Astrocyte of the spinal cord (primary cell): ENCODE results near the gene TTLL11.

ENCODE experiments used
- DNase-seq: peaks from one replicate; pipeline ENCODE4 v3.0.0; 2011; ENCODE audit warnings: low read depth, low spot score
- H3K4me3 ChIP-seq: 2 replicates; pipeline ENCODE4 v1.5.1; 2011; ENCODE audit warnings: low read depth, mild to moderate bottlenecking, low read length, moderate library complexity
- in situ Hi-C: cut with HindIII; loops from 2 replicates; pipeline ENCODE4 v1.10.0; 2017; ENCODE audit warnings: low sequenced_read_pairs
- TF ChIP-seq, protein P1 (sequence below): IDR thresholded peaks from 2 replicates; pipeline ENCODE4 v1.5.1; 2012; ENCODE audit warnings: low read depth, mild to moderate bottlenecking, low read length, inconsistent platforms

TTLL11 gene

DNA sequence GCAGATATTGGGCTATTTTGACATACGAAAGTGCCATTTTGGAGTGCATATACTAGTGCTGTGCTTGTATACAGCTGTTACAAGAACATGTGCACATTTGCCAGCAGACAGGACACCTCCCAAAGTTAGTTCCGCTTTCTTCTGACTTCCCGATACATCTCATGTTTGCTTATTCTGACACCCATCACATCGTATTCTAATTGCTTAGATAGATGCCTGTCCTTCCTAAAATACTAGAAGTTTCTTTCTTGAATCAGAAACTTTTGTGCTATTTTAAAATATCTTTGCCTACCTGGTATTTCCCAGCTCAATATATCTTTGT, 177.8 kb downstream of the TTLL11 start:
- in situ Hi-C loops, result no loop called here
- DNase-seq, result no peak
- TF ChIP-seq, protein P1, sequence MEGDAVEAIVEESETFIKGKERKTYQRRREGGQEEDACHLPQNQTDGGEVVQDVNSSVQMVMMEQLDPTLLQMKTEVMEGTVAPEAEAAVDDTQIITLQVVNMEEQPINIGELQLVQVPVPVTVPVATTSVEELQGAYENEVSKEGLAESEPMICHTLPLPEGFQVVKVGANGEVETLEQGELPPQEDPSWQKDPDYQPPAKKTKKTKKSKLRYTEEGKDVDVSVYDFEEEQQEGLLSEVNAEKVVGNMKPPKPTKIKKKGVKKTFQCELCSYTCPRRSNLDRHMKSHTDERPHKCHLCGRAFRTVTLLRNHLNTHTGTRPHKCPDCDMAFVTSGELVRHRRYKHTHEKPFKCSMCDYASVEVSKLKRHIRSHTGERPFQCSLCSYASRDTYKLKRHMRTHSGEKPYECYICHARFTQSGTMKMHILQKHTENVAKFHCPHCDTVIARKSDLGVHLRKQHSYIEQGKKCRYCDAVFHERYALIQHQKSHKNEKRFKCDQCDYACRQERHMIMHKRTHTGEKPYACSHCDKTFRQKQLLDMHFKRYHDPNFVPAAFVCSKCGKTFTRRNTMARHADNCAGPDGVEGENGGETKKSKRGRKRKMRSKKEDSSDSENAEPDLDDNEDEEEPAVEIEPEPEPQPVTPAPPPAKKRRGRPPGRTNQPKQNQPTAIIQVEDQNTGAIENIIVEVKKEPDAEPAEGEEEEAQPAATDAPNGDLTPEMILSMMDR, result no peak
- H3K4me3 ChIP-seq, result no peak overlapping the region

DNA sequence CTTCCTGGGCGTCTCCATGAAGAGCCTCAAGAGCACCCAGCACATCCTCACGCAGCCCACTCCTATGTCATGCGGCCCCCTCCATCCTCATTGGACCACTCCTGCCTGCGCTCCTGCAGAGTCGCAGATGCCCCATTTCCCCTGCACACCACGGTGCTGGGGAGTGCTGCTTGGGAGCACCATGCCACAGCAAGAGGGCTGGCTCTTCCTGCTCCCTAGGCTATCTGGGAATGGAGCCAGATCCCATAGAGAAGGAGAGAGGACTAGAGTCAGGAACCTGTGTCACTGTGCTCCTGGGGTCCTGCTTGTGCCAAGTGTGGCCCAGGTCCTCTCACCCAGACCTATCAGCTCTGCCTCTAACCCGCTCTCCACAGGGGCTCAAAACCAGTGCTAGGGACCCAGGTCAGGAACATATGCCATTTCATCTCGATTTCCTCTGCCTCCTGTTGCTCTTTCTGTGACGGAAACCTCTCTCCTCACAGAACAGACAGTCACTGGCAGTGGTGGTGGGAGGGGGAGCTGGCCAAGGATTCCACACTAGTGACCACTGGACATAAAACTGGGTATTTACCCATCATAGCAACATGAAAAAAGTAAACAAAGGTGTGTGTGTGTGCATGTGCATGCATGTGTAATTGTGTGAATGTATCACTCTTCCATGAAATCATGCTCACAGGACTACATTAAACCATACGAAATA, 178.4 kb downstream of the TTLL11 start:
- TF ChIP-seq, protein P1, result no peak
- DNase-seq, result no peak
- H3K4me3 ChIP-seq, result no peak overlapping the region
- in situ Hi-C loops, result no loop called here

DNA sequence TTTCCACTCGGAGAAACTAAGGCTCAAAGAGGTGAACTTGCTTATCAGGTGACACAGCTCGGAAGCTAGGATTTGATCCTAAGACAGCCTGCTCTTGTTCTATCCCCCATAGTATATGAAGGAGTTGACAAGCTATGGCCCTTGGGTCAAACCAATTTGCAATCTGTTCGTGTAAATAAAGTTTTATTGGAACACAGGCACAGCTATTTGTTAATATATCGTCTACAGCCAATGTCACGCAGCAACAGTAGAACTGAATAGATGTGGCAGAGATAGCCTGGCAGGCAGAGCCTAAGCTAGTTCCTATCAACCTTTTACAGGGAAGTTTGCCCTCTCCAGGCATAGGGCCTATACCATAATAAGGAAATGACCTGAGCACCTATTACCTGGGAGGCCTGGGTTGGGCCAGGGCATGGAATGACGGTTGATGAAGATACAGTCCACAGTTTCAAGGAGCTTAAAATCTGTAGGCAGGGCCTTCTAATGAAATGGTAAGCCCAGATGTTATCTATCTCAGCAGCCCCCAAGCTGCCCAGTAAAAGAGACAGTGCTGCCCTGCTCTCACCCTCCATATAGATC, 179.0 kb downstream of the TTLL11 start:
- TF ChIP-seq, protein P1, result no peak
- in situ Hi-C loops, result no loop called here

DNA sequence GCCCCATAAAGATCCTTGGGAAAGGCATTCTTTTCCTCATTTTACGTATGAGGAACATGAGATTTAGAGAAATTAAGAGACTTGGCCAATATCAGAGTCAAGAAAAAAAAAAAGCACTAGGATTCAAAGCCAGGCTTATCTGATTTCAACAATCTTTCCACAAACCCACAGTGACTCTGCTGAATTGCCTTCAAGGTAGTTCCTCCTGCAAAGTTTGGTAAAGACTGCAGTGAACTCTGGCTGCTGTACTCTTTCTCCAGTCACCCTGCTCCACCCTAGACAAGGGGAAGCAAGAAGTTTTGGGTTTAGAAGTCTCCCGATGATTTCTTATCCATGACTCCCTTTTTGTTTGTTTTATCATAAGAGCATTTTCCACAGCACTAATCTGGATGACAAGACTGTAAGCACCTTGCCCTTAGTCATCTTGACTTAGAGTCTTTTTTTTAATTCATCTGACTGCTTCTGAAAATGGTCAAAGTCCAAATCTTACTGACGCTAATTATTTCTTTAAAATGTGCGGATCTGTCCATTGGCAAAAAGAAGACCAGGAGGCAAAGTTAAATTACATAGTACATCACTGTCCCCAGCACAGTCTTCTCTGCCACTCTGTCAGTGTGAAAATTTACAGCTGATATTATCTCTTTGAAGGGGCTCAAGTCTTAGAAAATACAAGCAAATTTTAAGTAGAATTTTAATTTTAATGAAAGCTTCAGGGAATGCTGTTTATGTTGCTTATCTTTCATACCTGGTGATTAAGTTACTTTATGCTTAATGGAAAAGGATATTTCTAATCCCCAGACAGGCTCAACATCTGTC, 180.1 kb downstream of the TTLL11 start:
- in situ Hi-C loops, result no loop called here
- no peak for DNase-seq
- TF ChIP-seq, protein P1, result no peak
- H3K4me3 ChIP-seq, result no peak overlapping the region

More for the DNA sequence above, 179.0 kb downstream of the TTLL11 start:
- H3K4me3 ChIP-seq, result no peak overlapping the region
- no peak for DNase-seq

DNA sequence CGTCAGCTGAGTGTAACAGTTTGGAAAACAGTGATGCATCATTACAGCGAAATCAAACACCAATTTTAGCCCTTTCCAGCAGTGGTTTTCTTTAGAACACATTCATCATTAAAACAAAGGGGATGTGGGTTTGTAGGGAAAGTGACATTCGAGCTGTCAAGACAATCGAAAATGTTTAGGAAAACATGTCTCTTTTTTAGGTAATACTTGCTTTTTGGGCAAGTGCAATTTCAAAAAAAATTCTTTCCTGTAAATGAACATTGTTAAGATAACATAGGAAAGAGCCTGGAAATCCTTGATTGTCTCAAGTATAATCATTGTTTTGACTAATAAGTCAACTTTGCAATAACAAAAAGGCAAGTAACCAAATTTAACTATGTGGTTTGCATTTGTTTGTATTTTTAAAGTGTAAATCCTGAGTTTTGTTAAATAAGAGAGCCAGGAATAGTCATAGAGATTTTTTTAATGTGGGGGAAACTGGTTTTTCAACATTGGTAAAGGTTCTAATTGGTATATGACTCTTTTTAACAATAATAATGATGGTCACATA, 182.5 kb downstream of the TTLL11 start:
- H3K4me3 ChIP-seq, result no peak overlapping the region
- TF ChIP-seq, protein P1, result no peak
- in situ Hi-C loops, result no loop called here
- no peak for DNase-seq

DNA sequence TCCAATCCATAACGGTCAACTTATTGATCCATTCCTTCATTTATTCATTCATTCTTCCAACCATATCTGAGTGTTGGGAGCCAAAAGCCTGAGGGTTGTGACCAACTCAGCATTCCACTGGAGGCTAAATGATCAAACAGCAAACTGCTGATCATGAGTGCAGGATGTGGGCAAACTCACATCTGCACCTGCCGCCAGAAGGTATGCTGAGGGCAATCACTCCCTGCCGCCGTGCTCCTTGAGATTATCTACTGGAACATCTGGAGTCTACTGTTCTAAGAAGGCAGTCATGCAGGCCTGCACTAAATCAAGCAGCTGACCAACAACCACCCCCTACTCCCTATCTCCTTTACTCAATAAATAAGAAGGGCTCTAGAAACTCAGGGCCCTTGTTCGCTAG, 184.0 kb downstream of the TTLL11 start:
- no peak for DNase-seq
- TF ChIP-seq, protein P1, result no peak
- in situ Hi-C loops, result no loop called here
- H3K4me3 ChIP-seq, result no peak overlapping the region
